Tibial nerve (tissue), 4 donors: ENCODE measurements around the gene NOC4L. TPM values are rescaled to one million over a fixed set of nuclear protein-coding genes. Genes with fewer than 3 reads are reported as not detected.

Experiments
- DNase-seq, 2 donors: peaks; one replicate each; pipeline ENCODE4 v3.0.0-alpha.2; 2019; ENCODE audit warnings: low spot score in 2 of 2
- H3K27ac ChIP-seq, 4 donors: fragments of 200-600 bp; sonication (generic) in 3 of 4; one replicate each; pipeline ENCODE4 v1.5.1; 2017 to 2019; ENCODE audit warnings: mild to moderate bottlenecking in 1 of 4
- H3K27me3 ChIP-seq, 2 donors: fragments of 200-600 bp; sonication (generic) in 1 of 2; one replicate each; pipeline versions ENCODE4 v1.5.1 to v1.6.0; 2017 to 2019
- H3K36me3 ChIP-seq, 3 donors: fragments of 200-600 bp; sonication (generic); one replicate each; pipeline ENCODE4 v1.5.1; 2018 to 2019
- H3K4me1 ChIP-seq, 4 donors: fragments of 200-600 bp; sonication (generic) in 3 of 4; one replicate each; pipeline ENCODE4 v1.5.1; 2017 to 2019
- H3K4me3 ChIP-seq, 4 donors: fragments of 200-600 bp; sonication (generic) in 3 of 4; one replicate each; pipeline ENCODE4 v1.5.1; 2017 to 2019; ENCODE audit warnings: mild to moderate bottlenecking in 1 of 4, moderate library complexity in 1 of 4
- H3K9me3 ChIP-seq, 4 donors: fragments of 200-600 bp; sonication (generic) in 3 of 4; one replicate each; pipeline ENCODE4 v1.5.1; 2017 to 2019
- EP300 ChIP-seq, 2 donors: sonication (generic); formaldehyde crosslinking; IDR thresholded peaks; one replicate each; pipeline ENCODE4 v1.6.1; 2017; ENCODE audit warnings: antibody characterized with exemption in 2 of 2, mild to moderate bottlenecking in 1 of 2
- POLR2A ChIP-seq, 2 donors: fragments of 450-650 bp; IDR thresholded peaks; one replicate each; pipeline ENCODE4 v1.6.1; 2017; ENCODE audit warnings: antibody characterized with exemption in 2 of 2, mild to moderate bottlenecking in 2 of 2, moderate library complexity in 2 of 2
- WGBS, 2 donors: methylation state at CpG; one replicate each; pipeline ENCODE4 v1.1.5; 2018; 5-methylcytosine and 5-hydroxymethylcytosine counted together
- total RNA-seq, 4 donors: library from RNA; depleted of rRNA; stranded (reverse); fragments of >200 nt; gene quantifications; one replicate each; pipeline ENCODE4 v1.1.0, GENCODE V29; 2016
- TF ChIP-seq, protein P1 (sequence below), 5 experiments: fragments of 200-600 bp in 3 of 5; fragments of 450-650 bp in 2 of 5; sonication (generic) in 3 of 5; IDR thresholded peaks; one replicate each; pipeline ENCODE4 v1.5.1; 2016 to 2019; ENCODE audit warnings: antibody characterized with exemption in 5 of 5, mild to moderate bottlenecking in 3 of 5, moderate library complexity in 2 of 5

Gene NOC4L
- total RNA-seq, 4 donors from 2014 or later, result 8.2 to 24.9 (median 17.0) TPM

DNA sequence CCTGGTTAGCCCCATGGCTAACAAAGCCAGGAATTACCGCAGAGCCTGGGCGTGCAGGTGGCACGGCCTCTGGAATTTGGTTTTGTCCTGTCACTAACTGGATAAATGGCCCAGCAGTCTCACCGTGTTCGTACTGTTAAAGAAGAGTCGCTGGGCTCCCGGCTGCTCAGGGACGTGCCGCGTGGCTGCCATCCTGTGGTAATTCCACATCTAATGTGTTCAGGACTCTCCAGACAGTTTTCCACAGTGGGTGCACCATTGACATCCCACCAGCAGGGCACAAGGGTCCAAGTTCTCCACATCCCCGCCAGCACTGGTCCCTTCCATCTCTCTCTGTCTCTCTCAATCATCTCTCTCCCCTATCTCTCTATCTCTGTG is 19.6 kb downstream of the NOC4L start:
- TF ChIP-seq, protein P1, sequence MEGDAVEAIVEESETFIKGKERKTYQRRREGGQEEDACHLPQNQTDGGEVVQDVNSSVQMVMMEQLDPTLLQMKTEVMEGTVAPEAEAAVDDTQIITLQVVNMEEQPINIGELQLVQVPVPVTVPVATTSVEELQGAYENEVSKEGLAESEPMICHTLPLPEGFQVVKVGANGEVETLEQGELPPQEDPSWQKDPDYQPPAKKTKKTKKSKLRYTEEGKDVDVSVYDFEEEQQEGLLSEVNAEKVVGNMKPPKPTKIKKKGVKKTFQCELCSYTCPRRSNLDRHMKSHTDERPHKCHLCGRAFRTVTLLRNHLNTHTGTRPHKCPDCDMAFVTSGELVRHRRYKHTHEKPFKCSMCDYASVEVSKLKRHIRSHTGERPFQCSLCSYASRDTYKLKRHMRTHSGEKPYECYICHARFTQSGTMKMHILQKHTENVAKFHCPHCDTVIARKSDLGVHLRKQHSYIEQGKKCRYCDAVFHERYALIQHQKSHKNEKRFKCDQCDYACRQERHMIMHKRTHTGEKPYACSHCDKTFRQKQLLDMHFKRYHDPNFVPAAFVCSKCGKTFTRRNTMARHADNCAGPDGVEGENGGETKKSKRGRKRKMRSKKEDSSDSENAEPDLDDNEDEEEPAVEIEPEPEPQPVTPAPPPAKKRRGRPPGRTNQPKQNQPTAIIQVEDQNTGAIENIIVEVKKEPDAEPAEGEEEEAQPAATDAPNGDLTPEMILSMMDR (IDR thresholded peaks at IDR 0.05), result no peak
- no peak for TF ChIP-seq POLR2A (IDR thresholded peaks at IDR 0.05)
- no peak for TF ChIP-seq EP300 (IDR thresholded peaks at IDR 0.05)
- H3K4me1 ChIP-seq, result peaks cover 0 to 22% (median 10%) of the 10 kb centered on the region in 4 donors
- H3K27me3 ChIP-seq, result peaks cover 0 to 6% of the 10 kb centered on the region in 2 donors
- H3K9me3 ChIP-seq, result no peaks in the 10 kb centered on the region
- peaks cover 0 to 3% (median 0%) of the 10 kb centered on the region in 3 donors for H3K36me3 ChIP-seq
- no peak for DNase-seq
- no peak overlapping the region for H3K27ac ChIP-seq
- 44 to 63% methylated on average over 8 to 11 of the region's 11 CpGs for WGBS, 2 donors
- H3K4me3 ChIP-seq, result no peak overlapping the region

DNA sequence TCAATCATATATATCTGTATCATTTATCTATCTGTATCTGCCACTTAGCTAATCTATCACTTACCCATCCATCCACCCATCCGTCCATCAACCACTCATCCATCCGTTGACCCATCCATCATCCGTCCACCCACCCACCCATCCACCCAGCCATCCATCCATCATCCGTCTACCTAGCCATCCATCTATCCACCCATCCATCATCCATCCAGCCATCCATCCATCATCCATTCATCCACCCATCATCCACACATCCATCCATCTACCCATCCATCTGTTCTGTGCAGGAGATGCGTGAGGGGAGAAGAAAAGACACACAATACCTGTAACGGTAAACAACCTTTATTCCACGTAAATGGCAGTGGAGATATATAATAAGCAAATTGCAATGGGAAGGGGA is 20.2 kb downstream of the NOC4L start:
- no peak for DNase-seq
- Histone ChIP-seq H3K4me1 (peaks cover 0 to 22% (median 10%) of the 10 kb centered on the region in 4 donors), H3K9me3 (no peaks in the 10 kb centered on the region), H3K36me3 (no peaks in the 10 kb centered on the region), H3K27ac (no peak overlapping the region), H3K27me3 (peaks cover 0 to 9% of the 10 kb centered on the region in 2 donors), H3K4me3 (no peak overlapping the region)
- no peak for TF ChIP-seq EP300 (IDR thresholded peaks at IDR 0.05)
- no peak for TF ChIP-seq POLR2A (IDR thresholded peaks at IDR 0.05)
- TF ChIP-seq, protein P1 (IDR thresholded peaks at IDR 0.05), result no peak
- WGBS, 2 donors, result 87 to 91% methylated on average over 7 of the region's 7 CpGs

DNA sequence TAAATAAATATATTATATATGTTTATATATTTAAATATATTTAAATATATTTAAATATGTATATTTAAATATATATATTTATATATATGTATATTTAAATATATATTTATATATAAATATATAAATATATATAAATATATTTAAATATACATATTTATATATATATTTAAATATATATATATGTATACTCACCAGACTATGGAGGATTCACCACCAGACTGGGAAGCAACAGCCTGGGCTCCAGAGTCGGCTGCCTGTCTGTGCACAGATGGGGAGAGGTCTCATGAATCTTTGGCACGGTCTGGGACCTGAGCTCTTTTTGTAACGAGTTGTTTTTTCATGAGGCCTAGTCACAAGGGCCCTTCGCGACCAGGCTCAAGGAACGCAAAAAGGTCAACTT is 21.3 kb downstream of the NOC4L start:
- H3K4me3 ChIP-seq, result no peak overlapping the region
- TF ChIP-seq EP300 (IDR thresholded peaks at IDR 0.05) (no peak), POLR2A (IDR thresholded peaks at IDR 0.05) (no peak)
- TF ChIP-seq, protein P1 (IDR thresholded peaks at IDR 0.05), result no peak
- H3K9me3 ChIP-seq, result no peaks in the 10 kb centered on the region
- WGBS, 2 donors, result 90 to 97% methylated on average over 6 of the region's 6 CpGs
- peaks cover 0 to 19% of the 10 kb centered on the region in 2 donors for H3K27me3 ChIP-seq
- peaks cover 0 to 26% (median 10%) of the 10 kb centered on the region in 4 donors for H3K4me1 ChIP-seq
- DNase-seq, result no peak
- no peak overlapping the region for H3K27ac ChIP-seq
- no peaks in the 10 kb centered on the region for H3K36me3 ChIP-seq

- Histone ChIP-seq H3K36me3 (no peaks in the 10 kb centered on the region), H3K27me3 (peaks cover 0 to 24% of the 10 kb centered on the region in 2 donors), H3K9me3 (no peaks in the 10 kb centered on the region), H3K27ac (no peak overlapping the region), H3K4me3 (no peak overlapping the region), H3K4me1 (peaks cover 0 to 26% (median 10%) of the 10 kb centered on the region in 4 donors)
- TF ChIP-seq POLR2A (IDR thresholded peaks at IDR 0.05) (no peak), EP300 (IDR thresholded peaks at IDR 0.05) (no peak)
- TF ChIP-seq, protein P1 (IDR thresholded peaks at IDR 0.05), result no peak
- no peak for DNase-seq
- WGBS, 2 donors, result 91 to 93% methylated on average over 2 of the region's 2 CpGs
These were observed 21.8 kb downstream of the NOC4L start for GRCh38 chr12:132166093-132166492.

GRCh38 chr12:132166801-132167591 is 22.7 kb downstream of the NOC4L start:
- no peak overlapping the region for H3K4me3 ChIP-seq
- TF ChIP-seq, protein P1 (IDR thresholded peaks at IDR 0.05), result no peak
- TF ChIP-seq POLR2A (IDR thresholded peaks at IDR 0.05) (no peak), EP300 (IDR thresholded peaks at IDR 0.05) (no peak)
- no peaks in the 10 kb centered on the region for H3K9me3 ChIP-seq
- H3K27me3 ChIP-seq, result peaks cover 0 to 33% of the 10 kb centered on the region in 2 donors
- WGBS, 2 donors, result 92 to 95% methylated on average over 10 of the region's 10 CpGs
- peaks cover 0 to 23% (median 10%) of the 10 kb centered on the region in 4 donors for H3K4me1 ChIP-seq
- H3K27ac ChIP-seq, result no peak overlapping the region
- DNase-seq, result no peak
- no peaks in the 10 kb centered on the region for H3K36me3 ChIP-seq
